HG03571 (cell line): Measurements from ENCODE around the gene RREB1.
"Not testable (repeated sequence)": the region's sequence is repeated elsewhere in the genome, so short reads cannot be mapped to it uniquely, and the experiment has no call there.

Source experiments
- ATAC-seq: cut with Tn5 transposase; IDR thresholded peaks from one replicate; pipeline ENCODE4 v1.9.1; 2021; ENCODE audit not compliant: unreplicated experiment

The RREB1 gene

GRCh38 chr6:7260291-7261031 lies 152.7 kb downstream of the RREB1 start:
- no peak for ATAC-seq

GRCh38 chr6:7261032-7261841 lies 153.5 kb downstream of the RREB1 start:
- no peak for ATAC-seq

GRCh38 chr6:7261852-7262461 lies 154.2 kb downstream of the RREB1 start:
- ATAC-seq, result no peak

- ATAC-seq, result no peak
Measured at GRCh38 chr6:7262746-7263518, 155.2 kb downstream of the RREB1 start.

GRCh38 chr6:7263519-7263805 lies 155.7 kb downstream of the RREB1 start:
- not testable (repeated sequence) for ATAC-seq

- no peak for ATAC-seq
Measured at GRCh38 chr6:7264041-7264440, 156.3 kb downstream of the RREB1 start.

- ATAC-seq, result no peak
Measured at GRCh38 chr6:7264686-7265384, 157.1 kb downstream of the RREB1 start.

GRCh38 chr6:7265385-7265726 lies 157.6 kb downstream of the RREB1 start:
- not testable (repeated sequence) for ATAC-seq

- ATAC-seq, result no peak
Measured at GRCh38 chr6:7267071-7267465, 159.3 kb downstream of the RREB1 start.

GRCh38 chr6:7267466-7268091 lies 159.8 kb downstream of the RREB1 start:
- ATAC-seq, result no peak

GRCh38 chr6:7268362-7268761 lies 160.6 kb downstream of the RREB1 start:
- no peak for ATAC-seq

GRCh38 chr6:7268816-7269555 lies 161.2 kb downstream of the RREB1 start:
- ATAC-seq, result no peak

- no peak for ATAC-seq
Measured at GRCh38 chr6:7269816-7270215, 162.1 kb downstream of the RREB1 start.

GRCh38 chr6:7270320-7271204 lies 162.8 kb downstream of the RREB1 start:
- ATAC-seq, result no peak

- ATAC-seq, result no peak
Measured at GRCh38 chr6:7271205-7271534, 163.4 kb downstream of the RREB1 start.

GRCh38 chr6:7273709-7274108 lies 165.9 kb downstream of the RREB1 start:
- no peak for ATAC-seq

- not testable (repeated sequence) for ATAC-seq
Measured at GRCh38 chr6:7274525-7274924, 166.8 kb downstream of the RREB1 start.

GRCh38 chr6:7276199-7276524 lies 168.4 kb downstream of the RREB1 start:
- ATAC-seq, result no peak
